CD4-positive, alpha-beta memory T cell (primary cell): ENCODE measurements around the gene DLG5. TPM values are rescaled to one million over a fixed set of nuclear protein-coding genes. Genes with fewer than 3 reads are reported as not detected.
A peak's percentile ranks its signal among the peaks of the same experiment; 100 is the strongest.

Source experiments
- CTCF ChIA-PET: fragments of 350-600 bp; sonication (Branson Sonifier 250); formaldehyde crosslinking; loops from one replicate; lab custom pipeline; 2021; ENCODE audit warnings: inconsistent platforms; ENCODE audit not compliant: partially characterized antibody; lab: Charles Lee
- POLR2A ChIA-PET: fragments of 350-600 bp; sonication (Branson Sonifier 250); formaldehyde crosslinking; loops from one replicate; lab custom pipeline; 2021; ENCODE audit not compliant: partially characterized antibody; lab: Charles Lee
- DNase-seq, 5 donors: peaks; one replicate each; pipeline versions ENCODE4 v3.0.0 to v3.0.0-alpha.2; 2020 to 2022; ENCODE audit warnings: mixed read lengths in 1 of 5
- H3K27ac ChIP-seq: one replicate; pipeline ENCODE4 v1.7.0; 2013; ENCODE audit warnings: low read depth, low read length
- H3K27me3 ChIP-seq: 2 replicates; pipeline ENCODE4 v1.7.0; 2013; ENCODE audit warnings: mild to moderate bottlenecking, low read length, moderate library complexity; ENCODE audit not compliant: insufficient read depth
- H3K36me3 ChIP-seq: 2 replicates; pipeline ENCODE4 v1.7.0; 2013; ENCODE audit warnings: mild to moderate bottlenecking, low read length, moderate library complexity; ENCODE audit not compliant: insufficient read depth
- H3K4me1 ChIP-seq: 2 replicates; pipeline ENCODE4 v1.7.0; 2013; ENCODE audit warnings: mild to moderate bottlenecking, low read length, moderate library complexity; ENCODE audit not compliant: insufficient read depth
- H3K4me3 ChIP-seq, 2 donors: one replicate each; pipeline ENCODE4 v1.7.0; 2013; ENCODE audit warnings: low read length in 2 of 2, mild to moderate bottlenecking in 1 of 2
- H3K9me3 ChIP-seq, 2 donors: one replicate each; pipeline ENCODE4 v1.7.0; 2013; ENCODE audit warnings: low read length in 2 of 2, control low read depth in 1 of 2; ENCODE audit not compliant: control insufficient read depth in 1 of 2
- H3K27ac Mint-ChIP-seq, 7 donors: one replicate each; pipeline ENCODE4 v1.8.0; 2020 to 2021; ENCODE audit warnings: mixed read lengths in 7 of 7, mild to moderate bottlenecking in 6 of 7, inconsistent platforms in 3 of 7, moderate library complexity in 3 of 7
- H3K27me3 Mint-ChIP-seq, 2 donors: one replicate each; pipeline ENCODE4 v1.8.0; 2020 to 2021; ENCODE audit warnings: mixed read lengths in 2 of 2
- H3K36me3 Mint-ChIP-seq, 2 donors: one replicate each; pipeline ENCODE4 v1.8.0; 2020 to 2021; ENCODE audit warnings: mixed read lengths in 2 of 2, inconsistent platforms in 1 of 2, mild to moderate bottlenecking in 1 of 2
- H3K4me1 Mint-ChIP-seq, 4 donors: one replicate each; pipeline ENCODE4 v1.8.0; 2020 to 2021; ENCODE audit warnings: mixed read lengths in 4 of 4, mild to moderate bottlenecking in 1 of 4
- H3K4me3 Mint-ChIP-seq, 8 donors: one replicate each; pipeline ENCODE4 v1.8.0; 2020 to 2021; ENCODE audit warnings: mixed read lengths in 8 of 8, mild to moderate bottlenecking in 7 of 8, moderate library complexity in 6 of 8, inconsistent platforms in 3 of 8
- H3K9me3 Mint-ChIP-seq, 8 donors: one replicate each; pipeline ENCODE4 v1.8.0; 2020 to 2021; ENCODE audit warnings: mixed read lengths in 8 of 8, mild to moderate bottlenecking in 5 of 8, inconsistent platforms in 3 of 8, moderate library complexity in 1 of 8
- intact Hi-C: fragments of 100-400 bp; cut with micrococcal nuclease; formaldehyde crosslinking; loops from one replicate; pipeline ENCODE4 v1.15.1; 2023
- polyA plus RNA-seq, 2 donors: library from polyadenylated mRNA; unstranded; fragments of 300-500 nt; fragmentation: Illumina TruSeq; gene quantifications; one replicate each; pipeline ENCODE4 v1.2.3, GENCODE V29; 2021
- total RNA-seq, 2 experiments: library from RNA; stranded (reverse); gene quantifications; one replicate each; pipeline ENCODE4 v1.2.3, GENCODE V29; 2021

DLG5 gene
- total and polyA plus RNA-seq, 4 experiments from 2014 or later: 0.13 to 3.2 (median 2.7) TPM; not detected in 1

GRCh38 chr10:77810446-77811335, 115.9 kb downstream of the DLG5 start:
- intact Hi-C loops: no loop called here
- Mint-ChIP-seq H3K4me3 (no peak overlapping the region), H3K4me1 (no peaks in the 10 kb centered on the region), H3K9me3 (no peaks in the 10 kb centered on the region), H3K27me3 (no peaks in the 10 kb centered on the region), H3K36me3 (no peaks in the 10 kb centered on the region), H3K27ac (peak overlapping the region in 3 of 7 donors; percentile 7 to 68 (median 37))
- Histone ChIP-seq H3K27me3 (no peaks in the 10 kb centered on the region), H3K27ac (no peak overlapping the region), H3K4me1 (no peaks in the 10 kb centered on the region), H3K9me3 (no peaks in the 10 kb centered on the region), H3K4me3 (no peak overlapping the region), H3K36me3 (no peaks in the 10 kb centered on the region)
- POLR2A ChIA-PET: no interaction called here
- CTCF ChIA-PET: no interaction called here
- no peak for DNase-seq

- no peaks in the 10 kb centered on the region for H3K36me3 ChIP-seq
- CTCF ChIA-PET: no interaction called here
These were observed 117.2 kb downstream of the DLG5 start for GRCh38 chr10:77809336-77809735.

GRCh38 chr10:77807706-77808105, 118.8 kb downstream of the DLG5 start:
- Histone ChIP-seq H3K27ac (no peak overlapping the region), H3K4me3 (no peak overlapping the region), H3K9me3 (no peaks in the 10 kb centered on the region), H3K27me3 (no peaks in the 10 kb centered on the region), H3K4me1 (no peaks in the 10 kb centered on the region), H3K36me3 (no peaks in the 10 kb centered on the region)
- ChIA-PET POLR2A (no interaction called here), CTCF (interaction anchor here (1.1 kb wide), 1 partner anchor 29 kb away, joined by 3 read pairs; no protein-coding TSS in a partner anchor)
- no peak for DNase-seq
- Mint-ChIP-seq H3K27me3 (no peaks in the 10 kb centered on the region), H3K36me3 (no peaks in the 10 kb centered on the region), H3K4me1 (no peaks in the 10 kb centered on the region), H3K27ac (no peak overlapping the region), H3K9me3 (no peaks in the 10 kb centered on the region), H3K4me3 (no peak overlapping the region)
- intact Hi-C loops: no loop called here

More at GRCh38 chr10:77809336-77809735, 117.2 kb downstream of the DLG5 start:
- Mint-ChIP-seq H3K27me3 (no peaks in the 10 kb centered on the region), H3K36me3 (no peaks in the 10 kb centered on the region), H3K9me3 (no peaks in the 10 kb centered on the region), H3K27ac (peak overlapping the region in 1 of 7 donors; percentile 51), H3K4me3 (no peak overlapping the region), H3K4me1 (no peaks in the 10 kb centered on the region)
- Histone ChIP-seq H3K4me1 (no peaks in the 10 kb centered on the region), H3K9me3 (no peaks in the 10 kb centered on the region), H3K4me3 (no peak overlapping the region), H3K27ac (no peak overlapping the region), H3K27me3 (no peaks in the 10 kb centered on the region)
- intact Hi-C loops: no loop called here
- POLR2A ChIA-PET: no interaction called here
- no peak for DNase-seq

GRCh38 chr10:77806511-77807157, 119.9 kb downstream of the DLG5 start:
- H3K4me3 ChIP-seq: no peak overlapping the region
- H3K27me3 ChIP-seq: no peaks in the 10 kb centered on the region
- H3K9me3 ChIP-seq: no peaks in the 10 kb centered on the region
- intact Hi-C loops: no loop called here
- Mint-ChIP-seq H3K27me3 (no peaks in the 10 kb centered on the region), H3K36me3 (no peaks in the 10 kb centered on the region), H3K9me3 (no peaks in the 10 kb centered on the region), H3K27ac (no peak overlapping the region), H3K4me1 (peaks cover 6 to 9% (median 8%) of the 10 kb centered on the region in 4 donors), H3K4me3 (no peak overlapping the region)
- no peak overlapping the region for H3K27ac ChIP-seq
- H3K4me1 ChIP-seq: peaks cover 5% of the 10 kb centered on the region
- H3K36me3 ChIP-seq: no peaks in the 10 kb centered on the region
- DNase-seq: no peak
- ChIA-PET POLR2A (no interaction called here), CTCF (no interaction called here)

GRCh38 chr10:77805676-77806075, 120.9 kb downstream of the DLG5 start:
- H3K9me3 Mint-ChIP-seq: no peaks in the 10 kb centered on the region
- no peaks in the 10 kb centered on the region for H3K36me3 ChIP-seq
- no peak overlapping the region for H3K27ac ChIP-seq
- no peak overlapping the region for H3K4me3 Mint-ChIP-seq
- no peaks in the 10 kb centered on the region for H3K36me3 Mint-ChIP-seq
- CTCF ChIA-PET: interaction anchor here (0.7 to 1.4 kb wide), 2 partner anchors 10 to 27 kb away, joined by 3 read pairs; no protein-coding TSS in a partner anchor
- no peaks in the 10 kb centered on the region for H3K9me3 ChIP-seq
- no peak for DNase-seq
- POLR2A ChIA-PET: no interaction called here
- H3K4me1 Mint-ChIP-seq: peaks cover 14 to 18% (median 17%) of the 10 kb centered on the region in 4 donors
- peak overlapping the region in 1 of 7 donors; percentile 18 for H3K27ac Mint-ChIP-seq
- no peaks in the 10 kb centered on the region for H3K27me3 Mint-ChIP-seq
- no peak overlapping the region for H3K4me3 ChIP-seq
- H3K4me1 ChIP-seq: peaks cover 13% of the 10 kb centered on the region
- H3K27me3 ChIP-seq: no peaks in the 10 kb centered on the region
- intact Hi-C loops: no loop called here

- peaks cover 16% of the 10 kb centered on the region for H3K4me1 ChIP-seq
- ChIA-PET CTCF (interaction anchor here (1.3 to 1.4 kb wide), 2 partner anchors 28 to 33 kb away, joined by 3 to 4 read pairs; no protein-coding TSS in a partner anchor), POLR2A (no interaction called here)
- H3K27ac ChIP-seq: no peak overlapping the region
- Mint-ChIP-seq H3K9me3 (peaks cover 0 to 2% (median 0%) of the 10 kb centered on the region in 8 donors), H3K36me3 (no peaks in the 10 kb centered on the region), H3K27ac (no peak overlapping the region), H3K4me3 (no peak overlapping the region), H3K27me3 (no peaks in the 10 kb centered on the region), H3K4me1 (peaks cover 14 to 28% (median 20%) of the 10 kb centered on the region in 4 donors)
- intact Hi-C loops: no loop called here
- H3K27me3 ChIP-seq: no peaks in the 10 kb centered on the region
- no peaks in the 10 kb centered on the region for H3K9me3 ChIP-seq
- H3K36me3 ChIP-seq: no peaks in the 10 kb centered on the region
- DNase-seq: no peak
- no peak overlapping the region for H3K4me3 ChIP-seq
These were observed 122.2 kb downstream of the DLG5 start for GRCh38 chr10:77804371-77804770.
